Activated T-cell treated with anti-CD3 and anti-CD28 coated beads, Interleukin-2, amount 50 U/mL, for 4 hours (primary cell): Measurements from ENCODE around the gene SKAP1. TPM values are rescaled to one million over a fixed set of nuclear protein-coding genes. Genes with fewer than 3 reads are reported as not detected.

Experiments
- total RNA-seq, 3 donors: library from RNA; stranded (reverse); gene quantifications; one replicate each; pipeline ENCODE4 v1.2.1, GENCODE V29; 2021

SKAP1 gene
- total RNA-seq, 3 donors from 2014 or later, result 25.8 to 33.9 (median 28.7) TPM

Other genes starting within 250 kb of the SKAP1 start
- not detected for gene HOXB1, start 100.8 kb upstream of the SKAP1 start, total RNA-seq
- gene HOXB2, start 114.9 kb upstream of the SKAP1 start, total RNA-seq, result 10 to 100 TPM; 12.9 to 21.3 (median 12.9) TPM
- 1 to 10 TPM in 2 of 3 donors, under 1 TPM in 1; 0.94 to 1.6 (median 1.4) TPM for gene HOXB4, start 148.1 kb upstream of the SKAP1 start, total RNA-seq
- 1 to 10 TPM in 1 of 3 donors, under 1 TPM in 2; 0.50 to 1.0 (median 0.81) TPM for gene HOXB3, start 160.0 kb upstream of the SKAP1 start, total RNA-seq
- under 1 TPM in 1 of 3 donors, not detected in 2; 0.08 TPM for gene HOXB5, start 163.6 kb upstream of the SKAP1 start, total RNA-seq
- gene HOXB6, start 174.8 kb upstream of the SKAP1 start, total RNA-seq, result under 1 TPM in 2 of 3 donors, not detected in 1; 0.24 to 0.27 TPM
- gene HOXB7, start 180.8 kb upstream of the SKAP1 start, total RNA-seq, result under 1 TPM; 0.18 to 0.43 (median 0.38) TPM
- under 1 TPM in 2 of 3 donors, not detected in 1; 0.14 to 0.18 TPM for gene HOXB8, start 185.1 kb upstream of the SKAP1 start, total RNA-seq
- 1 to 10 TPM in 2 of 3 donors, under 1 TPM in 1; 0.63 to 1.4 (median 1.2) TPM for gene HOXB9, start 196.1 kb upstream of the SKAP1 start, total RNA-seq